Lower leg skin (tissue), 3 donors: Measurements from ENCODE around the gene ITPRID2.

Experiments
- CTCF ChIP-seq, 3 donors: fragments of 450-650 bp; IDR thresholded peaks; one replicate each; pipeline ENCODE4 v1.5.1; 2016; ENCODE audit warnings: antibody characterized with exemption in 3 of 3, mild to moderate bottlenecking in 3 of 3, moderate library complexity in 2 of 3
- POLR2A ChIP-seq, 2 donors: fragments of 450-650 bp; IDR thresholded peaks; one replicate each; pipeline ENCODE4 v1.6.1; 2016 to 2017; ENCODE audit warnings: antibody characterized with exemption in 2 of 2, mild to moderate bottlenecking in 1 of 2, moderate library complexity in 1 of 2

- TF ChIP-seq CTCF (IDR thresholded peaks at IDR 0.05) (no peak), POLR2A (IDR thresholded peaks at IDR 0.05) (no peak)
Observed at GRCh38 chr2:181859123-181859522, 32.4 kb upstream of the ITPRID2 start.
